ENCODE measurements around the gene TDRD15. TPM values are rescaled to one million over a fixed set of nuclear protein-coding genes. Genes with fewer than 3 reads are reported as not detected.

Gene TDRD15
- total RNA-seq, 4 donors from 2014 or later, result 0.83 TPM; not detected in 3

GRCh38 chr2:21163213-21163612 lies 39.4 kb downstream of the TDRD15 start:
- no peak for TF ChIP-seq POLR2A (IDR thresholded peaks at IDR 0.05)
- TF ChIP-seq, protein P1, sequence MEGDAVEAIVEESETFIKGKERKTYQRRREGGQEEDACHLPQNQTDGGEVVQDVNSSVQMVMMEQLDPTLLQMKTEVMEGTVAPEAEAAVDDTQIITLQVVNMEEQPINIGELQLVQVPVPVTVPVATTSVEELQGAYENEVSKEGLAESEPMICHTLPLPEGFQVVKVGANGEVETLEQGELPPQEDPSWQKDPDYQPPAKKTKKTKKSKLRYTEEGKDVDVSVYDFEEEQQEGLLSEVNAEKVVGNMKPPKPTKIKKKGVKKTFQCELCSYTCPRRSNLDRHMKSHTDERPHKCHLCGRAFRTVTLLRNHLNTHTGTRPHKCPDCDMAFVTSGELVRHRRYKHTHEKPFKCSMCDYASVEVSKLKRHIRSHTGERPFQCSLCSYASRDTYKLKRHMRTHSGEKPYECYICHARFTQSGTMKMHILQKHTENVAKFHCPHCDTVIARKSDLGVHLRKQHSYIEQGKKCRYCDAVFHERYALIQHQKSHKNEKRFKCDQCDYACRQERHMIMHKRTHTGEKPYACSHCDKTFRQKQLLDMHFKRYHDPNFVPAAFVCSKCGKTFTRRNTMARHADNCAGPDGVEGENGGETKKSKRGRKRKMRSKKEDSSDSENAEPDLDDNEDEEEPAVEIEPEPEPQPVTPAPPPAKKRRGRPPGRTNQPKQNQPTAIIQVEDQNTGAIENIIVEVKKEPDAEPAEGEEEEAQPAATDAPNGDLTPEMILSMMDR (IDR thresholded peaks at IDR 0.05), result no peak
- no peaks in the 10 kb centered on the region for H3K4me1 ChIP-seq
- no peak overlapping the region for H3K27ac ChIP-seq
- no peaks in the 10 kb centered on the region for H3K36me3 ChIP-seq
- DNase-seq, result no peak
- no peaks in the 10 kb centered on the region for H3K9me3 ChIP-seq
- no peaks in the 10 kb centered on the region for H3K27me3 ChIP-seq
- no peak overlapping the region for H3K4me3 ChIP-seq

DNA sequence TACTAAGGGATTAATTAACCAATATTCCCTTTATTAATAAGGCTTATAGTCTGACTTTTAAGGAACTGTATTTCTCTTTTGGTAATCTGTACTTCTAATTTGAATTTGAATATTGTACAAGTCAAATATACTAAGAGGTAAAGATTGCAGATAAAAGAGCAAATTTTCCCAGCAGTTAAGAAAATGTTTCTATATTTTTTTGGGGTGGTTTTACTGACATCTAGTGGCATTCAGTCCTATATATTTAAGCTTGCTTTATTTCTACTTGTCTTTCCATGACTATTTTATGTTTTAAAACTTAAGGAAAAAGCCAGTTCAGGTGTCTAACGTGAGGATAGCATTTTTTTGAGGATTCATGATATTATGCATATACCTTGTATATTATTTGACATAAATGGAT lies 41.6 kb downstream of the TDRD15 start:
- no peak overlapping the region for H3K27ac ChIP-seq
- DNase-seq, result no peak
- no peak overlapping the region for H3K4me3 ChIP-seq
- no peaks in the 10 kb centered on the region for H3K27me3 ChIP-seq
- H3K4me1 ChIP-seq, result no peaks in the 10 kb centered on the region
- H3K36me3 ChIP-seq, result no peaks in the 10 kb centered on the region
- no peaks in the 10 kb centered on the region for H3K9me3 ChIP-seq
- no peak for TF ChIP-seq POLR2A (IDR thresholded peaks at IDR 0.05)

GRCh38 chr2:21175895-21176646 lies 52.3 kb downstream of the TDRD15 start:
- no peak for TF ChIP-seq POLR2A (IDR thresholded peaks at IDR 0.05)
- TF ChIP-seq, protein P1 (IDR thresholded peaks at IDR 0.05), result peak in 4 of 6 experiments; percentile 11 to 68 (median 58)
- Histone ChIP-seq H3K4me3 (no peak overlapping the region), H3K4me1 (no peaks in the 10 kb centered on the region), H3K27me3 (no peaks in the 10 kb centered on the region), H3K36me3 (no peaks in the 10 kb centered on the region), H3K9me3 (no peaks in the 10 kb centered on the region), H3K27ac (no peak overlapping the region)
- no peak for DNase-seq

- TF ChIP-seq, protein P1 (IDR thresholded peaks at IDR 0.05), result no peak
- no peak for TF ChIP-seq POLR2A (IDR thresholded peaks at IDR 0.05)
- no peak overlapping the region for H3K4me3 ChIP-seq
- no peaks in the 10 kb centered on the region for H3K9me3 ChIP-seq
- no peaks in the 10 kb centered on the region for H3K36me3 ChIP-seq
- H3K27ac ChIP-seq, result no peak overlapping the region
- DNase-seq, result no peak
- no peaks in the 10 kb centered on the region for H3K4me1 ChIP-seq
- no peaks in the 10 kb centered on the region for H3K27me3 ChIP-seq
Measured at GRCh38 chr2:21181957-21182356, 58.2 kb downstream of the TDRD15 start.

- Histone ChIP-seq H3K4me1 (no peaks in the 10 kb centered on the region), H3K27me3 (no peaks in the 10 kb centered on the region), H3K27ac (no peak overlapping the region), H3K36me3 (no peaks in the 10 kb centered on the region), H3K4me3 (no peak overlapping the region), H3K9me3 (no peaks in the 10 kb centered on the region)
- DNase-seq, result no peak
- no peak for TF ChIP-seq POLR2A (IDR thresholded peaks at IDR 0.05)
- TF ChIP-seq, protein P1 (IDR thresholded peaks at IDR 0.05), result no peak
Measured at GRCh38 chr2:21183306-21183705, 59.5 kb downstream of the TDRD15 start.

DNA sequence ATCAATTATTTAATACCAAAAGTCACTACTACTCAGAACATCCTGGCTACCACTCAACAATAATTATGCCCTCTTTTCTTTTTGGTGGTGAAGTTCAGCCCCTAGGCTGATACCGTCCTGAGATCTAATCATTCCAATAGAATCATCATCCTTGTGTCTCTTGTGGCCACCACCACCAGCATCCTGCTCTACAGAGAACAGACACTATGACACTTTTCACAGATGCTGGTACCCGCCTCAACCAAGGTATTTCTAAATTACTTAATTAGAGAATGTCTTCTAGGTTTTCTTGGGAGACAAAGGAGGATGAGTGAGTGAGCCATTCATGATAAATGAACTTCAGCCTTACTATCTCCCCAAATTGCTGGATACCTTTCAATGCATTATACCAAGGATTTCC lies 60.0 kb downstream of the TDRD15 start:
- no peaks in the 10 kb centered on the region for H3K27me3 ChIP-seq
- H3K4me3 ChIP-seq, result no peak overlapping the region
- no peak for DNase-seq
- H3K9me3 ChIP-seq, result no peaks in the 10 kb centered on the region
- TF ChIP-seq POLR2A (IDR thresholded peaks at IDR 0.05), result no peak
- TF ChIP-seq, protein P1 (IDR thresholded peaks at IDR 0.05), result no peak
- no peaks in the 10 kb centered on the region for H3K4me1 ChIP-seq
- no peak overlapping the region for H3K27ac ChIP-seq
- no peaks in the 10 kb centered on the region for H3K36me3 ChIP-seq
